ENCODE measurements around the gene BLTP2.

The BLTP2 gene

GRCh38 chr17:28684963-28685362 lies 40.0 kb upstream of the BLTP2 start:
- no peak for DNase-seq (ENCODE audit: low read depth, low spot score)
- in situ Hi-C loops (cut with HindIII; ENCODE audit: low sequenced_read_pairs), result no loop called here
- TF ChIP-seq CTCF (IDR thresholded peaks at IDR 0.05; ENCODE audit: low read depth, low read length), result peak; percentile 11
- H3K4me3 ChIP-seq (ENCODE audit: low read depth, low read length), result no peak overlapping the region

GRCh38 chr17:28682655-28683054 lies 37.7 kb upstream of the BLTP2 start:
- DNase-seq (ENCODE audit: low read depth, low spot score), result no peak
- no peak for TF ChIP-seq CTCF (IDR thresholded peaks at IDR 0.05; ENCODE audit: low read depth, low read length)
- in situ Hi-C loops (cut with HindIII; ENCODE audit: low sequenced_read_pairs), result no loop called here
- no peak overlapping the region for H3K4me3 ChIP-seq (ENCODE audit: low read depth, low read length)

- in situ Hi-C loops (cut with HindIII; ENCODE audit: low sequenced_read_pairs), result no loop called here
- no peak for DNase-seq (ENCODE audit: low read depth, low spot score)
- no peak overlapping the region for H3K4me3 ChIP-seq (ENCODE audit: low read depth, low read length)
- TF ChIP-seq CTCF (IDR thresholded peaks at IDR 0.05; ENCODE audit: low read depth, low read length), result peak; percentile 28
Measured at GRCh38 chr17:28675980-28676379, 31.0 kb upstream of the BLTP2 start.

GRCh38 chr17:28675490-28675889 lies 30.5 kb upstream of the BLTP2 start:
- no peak for DNase-seq (ENCODE audit: low read depth, low spot score)
- no peak overlapping the region for H3K4me3 ChIP-seq (ENCODE audit: low read depth, low read length)
- in situ Hi-C loops (cut with HindIII; ENCODE audit: low sequenced_read_pairs), result no loop called here
- TF ChIP-seq CTCF (IDR thresholded peaks at IDR 0.05; ENCODE audit: low read depth, low read length), result no peak

GRCh38 chr17:28669918-28670317 lies 25.0 kb upstream of the BLTP2 start:
- in situ Hi-C loops (cut with HindIII; ENCODE audit: low sequenced_read_pairs), result no loop called here
- no peak overlapping the region for H3K4me3 ChIP-seq (ENCODE audit: low read depth, low read length)
- no peak for DNase-seq (ENCODE audit: low read depth, low spot score)
- no peak for TF ChIP-seq CTCF (IDR thresholded peaks at IDR 0.05; ENCODE audit: low read depth, low read length)

GRCh38 chr17:28667870-28668269 lies 22.9 kb upstream of the BLTP2 start:
- no peak for TF ChIP-seq CTCF (IDR thresholded peaks at IDR 0.05; ENCODE audit: low read depth, low read length)
- DNase-seq (ENCODE audit: low read depth, low spot score), result no peak
- H3K4me3 ChIP-seq (ENCODE audit: low read depth, low read length), result no peak overlapping the region
- in situ Hi-C loops (cut with HindIII; ENCODE audit: low sequenced_read_pairs), result no loop called here

- in situ Hi-C loops (cut with HindIII; ENCODE audit: low sequenced_read_pairs), result no loop called here
- no peak for TF ChIP-seq CTCF (IDR thresholded peaks at IDR 0.05; ENCODE audit: low read depth, low read length)
- H3K4me3 ChIP-seq (ENCODE audit: low read depth, low read length), result no peak overlapping the region
- no peak for DNase-seq (ENCODE audit: low read depth, low spot score)
Measured at GRCh38 chr17:28665994-28666393, 21.0 kb upstream of the BLTP2 start.
